Cardiac muscle cell (in vitro differentiated cells and primary cell): ENCODE results near the gene NECAB2. TPM values are rescaled to one million over a fixed set of nuclear protein-coding genes. Genes with fewer than 3 reads are reported as not detected.

Experiments used
- DNase-seq, 2 donors: peaks; one replicate each; pipeline versions ENCODE4 v3.0.0 to v3.0.0-alpha.2; 2010 to 2017; ENCODE audit warnings: low read depth in 1 of 2, low spot score in 1 of 2
- H3K27ac ChIP-seq: fragments of 200-600 bp; sonication (generic); 2 replicates; pipeline ENCODE4 v1.5.1; 2016
- H3K27me3 ChIP-seq: fragments of 200-600 bp; sonication (generic); 2 replicates; pipeline ENCODE4 v1.6.0; 2016; ENCODE audit warnings: control low read depth
- H3K36me3 ChIP-seq: fragments of 200-600 bp; sonication (generic); 2 replicates; pipeline ENCODE4 v1.5.1; 2016; ENCODE audit warnings: control low read depth
- H3K4me1 ChIP-seq: fragments of 200-600 bp; sonication (generic); 2 replicates; pipeline ENCODE4 v1.8.1; 2017; ENCODE audit warnings: low read depth, mild to moderate bottlenecking, mixed run types
- H3K4me3 ChIP-seq: fragments of 200-600 bp; sonication (generic); 2 replicates; pipeline ENCODE4 v1.5.1; 2016; ENCODE audit warnings: mild to moderate bottlenecking
- H3K9me3 ChIP-seq: fragments of 200-600 bp; sonication (generic); 2 replicates; pipeline ENCODE4 v1.5.1; 2017; ENCODE audit warnings: low read depth, mild to moderate bottlenecking, control low read depth
- CTCF ChIP-seq: IDR thresholded peaks from 2 replicates; pipeline ENCODE4 v1.5.1; 2012; ENCODE audit warnings: low read depth, mild to moderate bottlenecking, low read length
- polyA plus RNA-seq: library from polyadenylated mRNA; unstranded; fragments of >200 nt; fragmentation: Nextera tagmentation; extraction: Ambion mirVana; gene quantifications from 2 replicates; pipeline ENCODE4 v1.2.1, GENCODE V29; 2016
- total RNA-seq: library from RNA; depleted of rRNA; stranded (reverse); fragments of >200 nt; gene quantifications from 2 replicates; pipeline ENCODE4 v1.2.3, GENCODE V29; 2016

NECAB2 gene
- total and polyA plus RNA-seq, 2 experiments from 2014 or later: 0.63 to 2.2 TPM

- DNase-seq: no peak
- H3K4me1 ChIP-seq: peaks cover 7% of the 10 kb centered on the region
- no peak overlapping the region for H3K27ac ChIP-seq
- TF ChIP-seq CTCF: no peak
- no peak overlapping the region for H3K4me3 ChIP-seq
- no peaks in the 10 kb centered on the region for H3K36me3 ChIP-seq
- peaks cover 9% of the 10 kb centered on the region for H3K27me3 ChIP-seq
- H3K9me3 ChIP-seq: no peaks in the 10 kb centered on the region
These were observed 16.5 kb upstream of the NECAB2 start for GRCh38 chr16:83951544-83951943.

- H3K27ac ChIP-seq: no peak overlapping the region
- no peaks in the 10 kb centered on the region for H3K9me3 ChIP-seq
- no peaks in the 10 kb centered on the region for H3K36me3 ChIP-seq
- H3K27me3 ChIP-seq: peaks cover 9% of the 10 kb centered on the region
- peaks cover 7% of the 10 kb centered on the region for H3K4me1 ChIP-seq
- no peak overlapping the region for H3K4me3 ChIP-seq
- TF ChIP-seq CTCF: no peak
- DNase-seq: no peak
These were observed 15.5 kb upstream of the NECAB2 start for GRCh38 chr16:83952587-83952939.

DNA sequence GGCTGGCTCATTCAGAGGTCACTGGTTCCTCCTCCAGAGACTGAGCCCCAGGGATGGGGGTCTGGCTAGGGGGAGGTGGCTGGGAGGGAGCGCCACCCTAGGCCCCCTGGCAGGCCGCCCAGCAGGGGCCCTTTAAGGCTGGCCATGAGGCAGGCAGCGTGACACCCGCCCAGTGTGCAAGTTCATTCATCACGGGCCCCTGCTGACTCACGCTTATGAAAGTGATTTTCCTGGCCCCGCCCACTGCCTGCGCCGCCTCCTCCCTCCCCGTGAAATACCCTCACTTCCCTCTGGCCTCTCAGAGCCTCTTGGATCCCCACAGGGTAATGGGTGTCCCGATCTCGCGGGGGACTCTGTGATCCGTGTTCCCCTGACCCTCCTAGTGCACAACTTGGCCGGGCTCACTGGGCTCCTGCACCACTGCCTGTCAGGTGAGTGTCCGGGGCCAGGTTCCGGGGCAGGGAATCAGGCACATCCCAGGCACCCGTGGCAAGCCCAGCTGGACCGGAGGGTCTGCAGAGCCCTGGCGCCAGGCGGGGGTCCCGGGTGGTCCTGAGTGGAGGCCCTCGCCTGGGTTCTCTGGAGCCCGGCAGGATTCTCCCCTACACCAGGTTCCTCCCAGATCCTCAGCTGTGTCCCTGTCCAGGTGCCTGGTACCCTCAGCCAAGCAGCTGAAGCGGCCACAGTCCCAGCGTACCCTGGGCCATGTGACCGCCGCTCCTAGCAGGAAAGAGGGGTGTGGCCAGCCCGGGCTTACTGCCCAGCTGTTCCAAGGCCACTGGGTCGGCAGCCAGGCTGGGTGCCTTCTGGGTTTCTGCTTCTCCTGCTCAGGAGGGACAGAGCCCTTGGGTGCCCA is 14.9 kb upstream of the NECAB2 start, which contains the start of gene OSGIN1:
Gene OSGIN1, plus strand, starts transcription at position 301 of the 856 bp plus-strand sequence. CDS start 4,432 bp downstream, outside the sequence.
- Histone ChIP-seq H3K4me1 (peaks cover 7% of the 10 kb centered on the region), H3K4me3 (peak within 1 kb of the TSS; percentile 18), H3K27ac (no peak within 1 kb of the TSS), H3K36me3 (no peaks in the 10 kb centered on the region), H3K9me3 (no peaks in the 10 kb centered on the region), H3K27me3 (peaks cover 9% of the 10 kb centered on the region)
- TF ChIP-seq CTCF: no peak
- DNase-seq: peak; percentile 87 to 96

- H3K27me3 ChIP-seq: peaks cover 9% of the 10 kb centered on the region
- H3K4me1 ChIP-seq: peaks cover 7% of the 10 kb centered on the region
- H3K9me3 ChIP-seq: no peaks in the 10 kb centered on the region
- DNase-seq: peak; percentile 27 to 34
- peak overlapping the region; percentile 18 for H3K4me3 ChIP-seq
- H3K27ac ChIP-seq: no peak overlapping the region
- H3K36me3 ChIP-seq: no peaks in the 10 kb centered on the region
- TF ChIP-seq CTCF: peak; percentile 50
These were observed 14.1 kb upstream of the NECAB2 start for GRCh38 chr16:83953796-83954576.

GRCh38 chr16:83954577-83955016 is 13.4 kb upstream of the NECAB2 start:
- TF ChIP-seq CTCF: no peak
- no peaks in the 10 kb centered on the region for H3K36me3 ChIP-seq
- H3K9me3 ChIP-seq: no peaks in the 10 kb centered on the region
- H3K27me3 ChIP-seq: peaks cover 9% of the 10 kb centered on the region
- no peak overlapping the region for H3K27ac ChIP-seq
- H3K4me3 ChIP-seq: no peak overlapping the region
- DNase-seq: peak in 1 of 2 donors; percentile 37
- H3K4me1 ChIP-seq: peaks cover 7% of the 10 kb centered on the region
